Measurements from ENCODE around the gene SH2D4B.
"Not testable (repeated sequence)": the region's sequence is repeated elsewhere in the genome, so short reads cannot be mapped to it uniquely, and the experiment has no call there.

SH2D4B gene

DNA sequence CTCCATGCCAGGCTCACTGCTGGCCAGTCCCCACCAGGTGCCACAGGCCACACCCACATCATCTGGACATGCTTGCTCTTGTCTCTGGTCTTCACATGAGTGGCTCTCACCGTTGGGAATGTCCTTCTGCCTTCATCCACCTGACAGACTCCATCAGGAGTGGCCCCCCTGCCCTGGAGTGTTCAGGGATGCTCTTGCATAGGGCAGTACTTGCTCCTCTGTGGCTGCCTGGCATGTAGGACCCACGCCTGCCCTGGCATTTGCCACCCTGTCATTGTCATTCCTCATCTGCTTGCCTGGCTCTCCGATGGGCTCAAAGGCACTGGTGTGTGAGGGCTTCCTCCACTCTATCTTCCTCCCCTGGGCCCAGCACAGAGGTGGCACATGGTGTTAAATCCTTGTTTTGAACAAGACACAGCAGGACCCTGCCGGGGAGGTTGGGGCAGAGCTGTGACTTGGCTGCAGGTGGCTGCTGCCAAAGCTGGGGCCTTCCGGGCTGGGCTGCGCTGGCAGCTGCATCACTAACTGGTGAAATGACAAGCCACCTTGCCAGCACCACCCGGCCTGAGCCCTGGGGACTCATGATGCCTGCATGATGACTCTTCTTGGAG lies 1.8 kb downstream of the SH2D4B start:
- peaks cover 41 to 64% of the 10 kb centered on the region in 2 donors for H3K4me1 Mint-ChIP-seq
- DNase-seq (peak; percentile 58), ATAC-seq (replicated peaks) (peak; percentile 61 to 66)
- peaks cover 0 to 3% of the 10 kb centered on the region in 2 donors for H3K36me3 Mint-ChIP-seq
- peak overlapping the region; percentile 32 for H3K27ac Mint-ChIP-seq
- no peaks in the 10 kb centered on the region for H3K9me3 Mint-ChIP-seq
- no peaks in the 10 kb centered on the region for H3K27me3 Mint-ChIP-seq
- H3K4me3 Mint-ChIP-seq: peak overlapping the region in 1 of 2 donors; percentile 27

DNA sequence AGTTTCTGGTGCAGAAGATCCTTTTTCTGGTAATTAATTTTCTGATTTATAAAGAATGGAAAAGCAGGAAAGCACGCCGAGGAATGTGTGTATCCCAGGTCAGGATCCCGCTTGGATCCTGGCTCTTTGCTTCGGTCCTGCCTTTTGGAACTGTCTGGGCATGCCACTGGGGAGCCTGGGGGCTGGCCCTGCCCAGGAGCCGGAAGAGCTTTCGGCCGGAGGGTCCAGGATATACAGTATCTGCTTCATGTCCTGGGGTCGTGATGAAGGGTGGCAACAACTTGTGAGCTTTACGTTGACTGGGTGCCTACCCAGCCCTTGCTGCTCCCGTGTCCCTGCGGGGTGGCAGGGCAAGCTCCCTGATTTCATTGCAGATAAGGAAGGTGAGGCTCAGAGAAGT lies 2.4 kb downstream of the SH2D4B start:
- Mint-ChIP-seq H3K9me3 (no peaks in the 10 kb centered on the region), H3K4me3 (no peak overlapping the region), H3K4me1 (peaks cover 41 to 64% of the 10 kb centered on the region in 2 donors), H3K27ac (peak overlapping the region; percentile 95), H3K27me3 (no peaks in the 10 kb centered on the region), H3K36me3 (peaks cover 0 to 3% of the 10 kb centered on the region in 2 donors)
- DNase-seq (no peak), ATAC-seq (replicated peaks) (no peak)

- no peaks in the 10 kb centered on the region for H3K27me3 Mint-ChIP-seq
- H3K4me3 Mint-ChIP-seq: peak overlapping the region; percentile 10 to 60
- H3K4me1 Mint-ChIP-seq: peaks cover 39 to 60% of the 10 kb centered on the region in 2 donors
- no peaks in the 10 kb centered on the region for H3K36me3 Mint-ChIP-seq
- DNase-seq (no peak), ATAC-seq (replicated peaks) (no peak)
- H3K27ac Mint-ChIP-seq: peak overlapping the region; percentile 95
- H3K9me3 Mint-ChIP-seq: no peaks in the 10 kb centered on the region
Observed at GRCh38 chr10:80540618-80540980, 2.9 kb downstream of the SH2D4B start.

DNA sequence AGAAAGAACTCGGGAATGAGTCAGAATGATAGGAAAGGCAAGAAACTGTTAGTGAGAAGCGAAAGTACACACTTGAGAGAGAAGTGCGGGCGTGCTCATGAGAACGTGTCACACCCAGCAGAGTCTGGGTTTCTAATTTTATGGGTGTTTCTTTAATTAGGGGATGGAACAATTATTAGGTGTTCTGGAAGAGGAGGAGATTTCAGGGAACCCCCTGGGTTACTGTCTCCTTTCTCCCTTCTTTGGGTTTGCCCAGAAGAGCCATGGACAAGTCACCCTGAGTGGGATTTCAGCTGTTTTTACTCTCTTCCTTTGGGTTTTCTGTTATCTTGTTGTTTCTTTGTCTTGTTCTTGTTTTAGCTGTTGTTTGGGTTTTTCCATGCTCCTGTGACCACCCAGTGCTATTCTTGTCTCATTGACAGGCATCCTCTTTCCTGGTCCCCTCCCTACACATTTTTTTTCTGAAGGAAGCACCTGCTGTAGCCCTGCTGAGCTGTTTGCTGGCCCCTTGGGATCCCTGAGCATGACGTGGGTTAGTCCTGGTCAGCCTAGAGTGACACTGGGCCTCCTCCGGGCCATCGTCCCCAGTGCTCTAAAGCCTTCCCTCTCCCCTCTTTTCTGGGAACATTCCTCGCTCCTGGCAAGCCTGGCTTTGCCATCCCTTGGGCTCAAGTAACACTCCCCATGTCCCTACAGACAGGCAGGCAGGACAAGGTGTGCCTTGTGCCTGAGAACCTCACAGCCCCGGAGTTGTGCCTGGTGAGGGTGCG lies 3.5 kb downstream of the SH2D4B start:
- peak; percentile 68 to 69 for ATAC-seq (replicated peaks)
- H3K27me3 Mint-ChIP-seq: no peaks in the 10 kb centered on the region
- peak; percentile 46 for DNase-seq
- peak overlapping the region; percentile 95 for H3K27ac Mint-ChIP-seq
- H3K4me3 Mint-ChIP-seq: peak overlapping the region; percentile 60 to 74
- H3K36me3 Mint-ChIP-seq: no peaks in the 10 kb centered on the region
- H3K9me3 Mint-ChIP-seq: no peaks in the 10 kb centered on the region
- H3K4me1 Mint-ChIP-seq: peaks cover 37 to 55% of the 10 kb centered on the region in 2 donors

DNA sequence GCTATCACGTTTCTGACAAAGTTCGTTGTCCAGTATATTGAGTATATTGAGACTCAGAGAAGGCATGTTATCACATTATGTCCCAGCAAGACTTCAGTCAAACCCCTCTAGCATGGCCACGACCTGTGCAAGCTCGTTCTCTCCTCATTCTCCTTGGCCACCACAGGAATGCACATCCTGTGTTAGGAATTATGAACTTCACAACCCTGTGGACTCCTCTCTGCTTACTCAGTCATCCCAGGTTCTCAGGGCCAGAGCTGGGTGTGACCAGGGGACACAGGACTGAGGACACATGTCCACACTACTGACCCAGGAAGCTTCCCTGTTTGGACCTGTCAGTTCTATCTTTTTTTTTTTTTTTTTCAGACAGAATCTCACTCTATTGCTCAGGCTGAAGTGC lies 4.4 kb downstream of the SH2D4B start:
- Mint-ChIP-seq H3K27me3 (no peaks in the 10 kb centered on the region), H3K4me3 (no peak overlapping the region), H3K9me3 (no peaks in the 10 kb centered on the region), H3K4me1 (peaks cover 35 to 47% of the 10 kb centered on the region in 2 donors), H3K36me3 (no peaks in the 10 kb centered on the region), H3K27ac (peak overlapping the region; percentile 76)
- ATAC-seq (replicated peaks) (no peak), DNase-seq (no peak)

DNA sequence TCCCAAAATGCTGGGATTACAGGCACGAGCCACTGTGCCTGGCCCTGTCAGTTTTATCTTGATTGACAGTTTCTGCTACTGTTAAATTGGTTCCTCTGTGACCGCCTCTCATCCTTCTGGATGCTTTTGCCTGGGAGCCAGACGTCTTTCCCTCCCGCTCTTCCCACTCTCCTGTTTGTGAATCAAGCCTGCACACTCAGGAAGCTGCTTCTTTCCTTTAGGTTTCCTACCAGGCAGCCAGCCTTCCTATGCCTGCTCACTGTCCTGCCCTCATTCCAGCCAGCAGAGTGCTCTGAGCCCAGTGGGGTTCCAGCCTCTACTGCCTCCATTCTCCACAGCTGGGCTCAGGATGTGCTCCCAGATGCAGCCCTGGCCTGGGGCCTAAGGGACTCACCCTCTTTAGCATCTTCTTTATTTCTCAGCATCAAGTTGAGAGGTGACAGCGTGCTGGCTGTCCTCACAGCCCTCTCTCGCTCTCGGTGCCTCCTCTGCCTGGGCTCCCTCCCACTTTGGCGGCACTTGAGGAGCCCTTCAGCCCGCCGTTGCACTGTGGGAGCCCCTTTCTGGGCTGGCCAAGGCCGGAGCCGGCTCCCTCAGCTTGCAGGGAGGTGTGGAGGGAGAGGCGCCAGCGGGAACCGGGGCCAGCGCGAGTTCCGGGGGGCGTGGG lies 5.1 kb downstream of the SH2D4B start:
- H3K36me3 Mint-ChIP-seq: no peaks in the 10 kb centered on the region

DNA sequence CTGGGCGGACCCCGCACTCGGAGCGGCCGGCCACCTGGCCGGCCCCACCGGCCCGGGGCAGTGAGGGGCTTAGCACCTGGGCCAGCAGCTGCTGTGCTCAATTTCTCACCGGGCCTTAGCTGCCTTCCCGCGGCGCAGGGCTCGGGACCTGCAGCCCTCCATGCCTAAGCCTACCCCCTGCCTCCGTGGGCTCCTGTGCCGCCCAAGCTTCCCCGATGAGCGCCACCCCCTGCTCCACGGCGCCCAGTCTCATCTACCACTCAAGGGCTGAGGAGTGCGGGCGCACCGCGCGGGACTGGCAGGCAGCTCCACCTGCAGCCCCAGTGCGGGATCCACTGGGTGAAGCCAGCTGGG lies 5.6 kb downstream of the SH2D4B start:
- not testable (repeated sequence) for DNase-seq; H3K9me3 Mint-ChIP-seq; H3K4me3 Mint-ChIP-seq; H3K36me3 Mint-ChIP-seq; H3K27ac Mint-ChIP-seq; H3K27me3 Mint-ChIP-seq; ATAC-seq (replicated peaks)
- peaks cover 31 to 40% of the 10 kb centered on the region in 2 donors for H3K4me1 Mint-ChIP-seq

More for the DNA sequence above, 5.1 kb downstream of the SH2D4B start:
- peak overlapping the region; percentile 56 for H3K27ac Mint-ChIP-seq
- H3K9me3 Mint-ChIP-seq: no peaks in the 10 kb centered on the region
- H3K27me3 Mint-ChIP-seq: no peaks in the 10 kb centered on the region
- ATAC-seq (replicated peaks): no peak
- DNase-seq: no peak
- peaks cover 35 to 45% of the 10 kb centered on the region in 2 donors for H3K4me1 Mint-ChIP-seq
- no peak overlapping the region for H3K4me3 Mint-ChIP-seq

DNA sequence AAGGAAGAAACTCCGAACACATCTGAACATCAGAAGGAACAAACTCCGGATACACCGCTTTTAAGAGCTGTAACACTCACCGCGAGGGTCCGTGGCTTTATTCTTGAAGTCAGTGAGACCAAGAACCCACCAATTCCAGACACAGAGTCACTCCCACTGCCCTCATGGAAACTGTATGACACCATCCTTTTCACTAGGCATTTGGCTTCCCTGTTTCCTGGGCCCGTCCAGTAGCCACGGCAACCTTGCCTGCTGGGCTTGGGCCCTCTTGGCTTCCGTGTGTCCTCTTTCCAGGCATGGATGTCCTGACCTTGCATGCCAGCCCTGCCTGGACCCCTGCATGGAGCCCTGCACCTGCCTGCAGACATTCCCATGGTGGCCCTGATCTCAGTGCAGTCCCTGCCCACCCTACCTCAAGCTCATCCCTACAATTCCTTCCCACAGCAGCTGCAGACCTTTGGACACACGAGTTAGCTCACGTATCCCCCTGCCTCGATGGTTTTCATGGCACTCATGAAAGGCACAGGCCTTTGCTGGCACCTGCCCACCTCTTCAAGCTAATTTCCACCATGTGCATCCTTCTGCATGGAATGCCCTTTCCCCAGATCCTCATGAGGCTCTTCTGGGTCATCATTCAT lies 6.7 kb downstream of the SH2D4B start:
- H3K36me3 Mint-ChIP-seq: no peaks in the 10 kb centered on the region
- H3K4me3 Mint-ChIP-seq: no peak overlapping the region
- no peak overlapping the region for H3K27ac Mint-ChIP-seq

DNA sequence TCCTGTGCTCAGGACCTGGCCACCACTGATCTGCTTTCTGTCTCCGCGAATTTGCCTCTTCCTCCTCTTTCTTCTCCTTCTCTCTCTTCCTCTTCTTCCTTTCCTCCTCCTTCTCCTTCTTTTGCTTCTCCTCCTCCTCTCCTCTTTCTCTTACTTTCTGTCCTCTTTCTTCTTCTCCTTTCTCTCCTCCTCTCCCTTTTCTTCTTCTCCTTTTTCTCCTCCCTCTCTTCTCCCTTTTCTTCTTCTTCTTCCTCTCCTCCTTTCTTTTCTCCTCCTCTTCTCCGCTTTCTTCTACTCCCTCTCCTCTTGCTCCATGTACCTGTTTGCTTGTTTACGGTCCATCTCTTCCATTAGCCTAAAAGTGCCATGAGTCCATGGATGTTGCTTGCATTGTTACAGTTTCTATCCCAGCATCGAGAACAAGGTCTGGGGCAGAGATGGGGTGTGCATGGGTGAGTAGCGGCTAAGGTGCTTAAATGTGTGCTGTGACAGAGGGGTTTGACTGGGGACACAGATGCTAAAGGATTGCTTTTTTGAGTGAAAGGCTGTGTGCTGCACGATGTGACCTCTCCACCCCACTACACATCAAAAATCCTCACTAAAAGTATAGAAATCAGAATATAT lies 7.7 kb downstream of the SH2D4B start:
- Mint-ChIP-seq H3K9me3 (no peaks in the 10 kb centered on the region), H3K27ac (no peak overlapping the region), H3K36me3 (no peaks in the 10 kb centered on the region), H3K27me3 (no peaks in the 10 kb centered on the region), H3K4me1 (peaks cover 21 to 26% of the 10 kb centered on the region in 2 donors), H3K4me3 (no peak overlapping the region)
- DNase-seq: no peak
- ATAC-seq (replicated peaks): no peak

More for the DNA sequence above, 6.7 kb downstream of the SH2D4B start:
- no peaks in the 10 kb centered on the region for H3K27me3 Mint-ChIP-seq
- ATAC-seq (replicated peaks) (no peak), DNase-seq (no peak)
- peaks cover 27 to 35% of the 10 kb centered on the region in 2 donors for H3K4me1 Mint-ChIP-seq
- no peaks in the 10 kb centered on the region for H3K9me3 Mint-ChIP-seq

DNA sequence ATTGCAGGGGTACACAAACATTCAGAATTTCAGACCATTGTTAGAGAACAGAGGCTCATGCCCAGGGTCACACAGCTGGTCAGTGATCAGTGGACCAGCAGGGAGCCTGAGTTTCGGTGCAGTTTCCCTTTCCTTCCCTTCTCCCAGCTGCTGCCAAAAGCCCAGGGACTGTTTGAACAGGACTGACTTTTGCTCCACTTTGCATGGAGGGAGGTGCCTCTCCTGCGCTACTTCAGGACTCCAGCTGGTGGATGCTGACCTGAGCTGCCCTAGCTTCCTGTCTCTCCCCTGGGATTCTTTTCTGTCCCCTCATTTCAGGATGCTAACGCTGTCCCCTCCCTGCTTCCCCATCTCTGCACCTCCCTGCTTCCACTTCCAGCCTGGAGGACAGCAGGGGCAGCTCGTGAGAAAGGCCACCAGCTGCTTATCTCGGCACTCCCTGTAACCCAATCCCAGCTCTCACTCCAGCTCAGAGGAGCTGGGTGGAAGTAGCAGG lies 14.5 kb downstream of the SH2D4B start:
- peaks cover 4 to 5% of the 10 kb centered on the region in 2 donors for H3K27me3 Mint-ChIP-seq
- peaks cover 2 to 5% of the 10 kb centered on the region in 2 donors for H3K4me1 Mint-ChIP-seq
- no peak for DNase-seq
- no peaks in the 10 kb centered on the region for H3K9me3 Mint-ChIP-seq
- no peak overlapping the region for H3K27ac Mint-ChIP-seq
- no peak for ATAC-seq (replicated peaks)
- H3K36me3 Mint-ChIP-seq: no peaks in the 10 kb centered on the region
- H3K4me3 Mint-ChIP-seq: no peak overlapping the region

- Mint-ChIP-seq H3K27me3 (peaks cover 4 to 5% of the 10 kb centered on the region in 2 donors), H3K27ac (no peak overlapping the region), H3K4me1 (peaks cover 2 to 5% of the 10 kb centered on the region in 2 donors), H3K36me3 (no peaks in the 10 kb centered on the region), H3K9me3 (no peaks in the 10 kb centered on the region), H3K4me3 (no peak overlapping the region)
- ATAC-seq (replicated peaks): no peak
- no peak for DNase-seq
Observed at GRCh38 chr10:80553436-80553835, 15.7 kb downstream of the SH2D4B start.

DNA sequence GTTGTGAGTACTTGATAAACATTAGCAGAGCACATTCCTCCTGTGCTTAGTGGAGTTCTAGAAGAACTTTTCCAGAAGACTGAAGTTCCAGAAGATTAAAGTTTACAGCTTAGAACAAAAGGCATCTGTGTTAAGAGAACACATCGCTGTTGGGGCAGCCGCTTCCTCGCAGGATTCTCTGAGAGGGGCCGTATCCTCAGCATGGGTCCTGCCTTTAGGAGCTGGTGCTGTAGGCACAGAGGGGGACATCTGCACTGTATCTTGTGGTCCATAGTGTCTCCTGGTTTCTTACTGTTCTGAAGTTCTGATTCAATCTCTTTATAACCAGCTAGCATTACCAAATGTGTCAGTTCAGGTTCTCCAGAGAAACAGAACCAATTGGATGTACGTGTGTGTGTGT lies 16.3 kb downstream of the SH2D4B start:
- Mint-ChIP-seq H3K27me3 (peaks cover 4 to 5% of the 10 kb centered on the region in 2 donors), H3K9me3 (no peaks in the 10 kb centered on the region), H3K36me3 (no peaks in the 10 kb centered on the region), H3K27ac (no peak overlapping the region), H3K4me1 (peaks cover 2 to 5% of the 10 kb centered on the region in 2 donors), H3K4me3 (no peak overlapping the region)
- no peak for DNase-seq
- ATAC-seq (replicated peaks): no peak

DNA sequence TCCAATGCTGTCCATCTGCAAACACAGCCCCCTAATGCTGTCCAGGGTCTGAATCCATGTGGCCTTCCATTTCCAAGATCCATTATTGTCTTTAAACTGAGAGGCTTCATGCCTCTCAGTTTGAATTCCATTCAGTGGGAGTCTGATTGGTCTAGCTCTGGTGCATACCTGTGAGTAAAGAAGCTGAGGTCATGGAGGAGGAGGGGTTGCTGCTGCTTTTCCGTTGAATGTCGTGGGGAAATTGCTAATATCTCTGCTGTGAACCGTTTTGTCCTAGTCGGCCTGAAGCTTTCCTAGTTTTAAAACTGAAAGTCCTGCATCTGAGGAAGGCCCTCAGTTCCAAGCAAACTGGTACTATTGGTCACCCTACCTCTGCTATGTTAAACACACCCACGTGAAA lies 17.7 kb downstream of the SH2D4B start:
- DNase-seq (no peak), ATAC-seq (replicated peaks) (no peak)
- Mint-ChIP-seq H3K9me3 (no peaks in the 10 kb centered on the region), H3K27me3 (peaks cover 4 to 5% of the 10 kb centered on the region in 2 donors), H3K4me1 (peaks cover 2 to 5% of the 10 kb centered on the region in 2 donors), H3K27ac (no peak overlapping the region), H3K4me3 (no peak overlapping the region), H3K36me3 (no peaks in the 10 kb centered on the region)

- Mint-ChIP-seq H3K36me3 (no peaks in the 10 kb centered on the region), H3K4me3 (no peak overlapping the region)
Observed at GRCh38 chr10:80561950-80562349, 24.2 kb downstream of the SH2D4B start.

More at GRCh38 chr10:80561950-80562349, 24.2 kb downstream of the SH2D4B start:
- ATAC-seq (replicated peaks) (no peak), DNase-seq (no peak)
- H3K9me3 Mint-ChIP-seq: no peaks in the 10 kb centered on the region
- no peaks in the 10 kb centered on the region for H3K4me1 Mint-ChIP-seq
- peaks cover 0 to 6% of the 10 kb centered on the region in 2 donors for H3K27me3 Mint-ChIP-seq
- H3K27ac Mint-ChIP-seq: no peak overlapping the region
